ENCODE results near the gene RPL18.

RPL18 gene

GRCh38 chr19:48644839-48645619, 26.1 kb upstream of the RPL18 start:
- Histone ChIP-seq H3K27ac (ENCODE audit: low read depth, low read length) (peak overlapping the region; percentile 60), H3K9me3 (ENCODE audit: control insufficient read depth in 5 of 5, low read length in 5 of 5) (no peaks in the 10 kb centered on the region), H3K27me3 (ENCODE audit: control insufficient read depth in 5 of 5, insufficient read depth in 4 of 5, low read length in 5 of 5) (peaks cover 0 to 8% (median 0%) of the 10 kb centered on the region in 5 donors), H3K9ac (ENCODE audit: low read length in 5 of 5) (peak overlapping the region in 4 of 5 donors; percentile 26 to 68 (median 64)), H3K4me3 (ENCODE audit: low read depth in 1 of 5, low read length in 5 of 5) (peak overlapping the region in 4 of 5 donors; percentile 49 to 61 (median 57)), H3K36me3 (ENCODE audit: control insufficient read depth in 5 of 5, insufficient read depth in 5 of 5, low read length in 5 of 5) (no peaks in the 10 kb centered on the region), H3K4me1 (ENCODE audit: control insufficient read depth in 5 of 5, insufficient read depth in 5 of 5, low read length in 5 of 5) (peaks cover 1 to 20% (median 18%) of the 10 kb centered on the region in 5 donors)

GRCh38 chr19:48644355-48644754, 25.4 kb upstream of the RPL18 start:
- Histone ChIP-seq H3K4me3 (ENCODE audit: low read depth in 1 of 5, low read length in 5 of 5) (no peak overlapping the region), H3K9me3 (ENCODE audit: control insufficient read depth in 5 of 5, low read length in 5 of 5) (no peaks in the 10 kb centered on the region), H3K36me3 (ENCODE audit: control insufficient read depth in 5 of 5, insufficient read depth in 5 of 5, low read length in 5 of 5) (no peaks in the 10 kb centered on the region), H3K9ac (ENCODE audit: low read length in 5 of 5) (no peak overlapping the region), H3K4me1 (ENCODE audit: control insufficient read depth in 5 of 5, insufficient read depth in 5 of 5, low read length in 5 of 5) (peaks cover 1 to 26% (median 20%) of the 10 kb centered on the region in 5 donors), H3K27me3 (ENCODE audit: control insufficient read depth in 5 of 5, insufficient read depth in 4 of 5, low read length in 5 of 5) (peaks cover 0 to 8% (median 0%) of the 10 kb centered on the region in 5 donors), H3K27ac (ENCODE audit: low read depth, low read length) (no peak overlapping the region)

- Histone ChIP-seq H3K36me3 (ENCODE audit: control insufficient read depth in 5 of 5, insufficient read depth in 5 of 5, low read length in 5 of 5) (no peaks in the 10 kb centered on the region), H3K27me3 (ENCODE audit: control insufficient read depth in 5 of 5, insufficient read depth in 4 of 5, low read length in 5 of 5) (peaks cover 0 to 8% (median 0%) of the 10 kb centered on the region in 5 donors), H3K4me3 (ENCODE audit: low read depth in 1 of 5, low read length in 5 of 5) (no peak overlapping the region), H3K9ac (ENCODE audit: low read length in 5 of 5) (no peak overlapping the region), H3K9me3 (ENCODE audit: control insufficient read depth in 5 of 5, low read length in 5 of 5) (no peaks in the 10 kb centered on the region), H3K27ac (ENCODE audit: low read depth, low read length) (no peak overlapping the region), H3K4me1 (ENCODE audit: control insufficient read depth in 5 of 5, insufficient read depth in 5 of 5, low read length in 5 of 5) (peaks cover 10 to 35% (median 30%) of the 10 kb centered on the region in 5 donors)
Observed at GRCh38 chr19:48642862-48643261, 23.9 kb upstream of the RPL18 start.

GRCh38 chr19:48641850-48642249, 22.9 kb upstream of the RPL18 start:
- no peaks in the 10 kb centered on the region for H3K9me3 ChIP-seq (ENCODE audit: control insufficient read depth in 5 of 5, low read length in 5 of 5)
- H3K4me1 ChIP-seq (ENCODE audit: control insufficient read depth in 5 of 5, insufficient read depth in 5 of 5, low read length in 5 of 5) = peaks cover 10 to 39% (median 34%) of the 10 kb centered on the region in 5 donors
- no peak overlapping the region for H3K27ac ChIP-seq (ENCODE audit: low read depth, low read length)
- peaks cover 0 to 8% (median 0%) of the 10 kb centered on the region in 5 donors for H3K27me3 ChIP-seq (ENCODE audit: control insufficient read depth in 5 of 5, insufficient read depth in 4 of 5, low read length in 5 of 5)
- H3K4me3 ChIP-seq (ENCODE audit: low read depth in 1 of 5, low read length in 5 of 5) = no peak overlapping the region
- no peaks in the 10 kb centered on the region for H3K36me3 ChIP-seq (ENCODE audit: control insufficient read depth in 5 of 5, insufficient read depth in 5 of 5, low read length in 5 of 5)
- H3K9ac ChIP-seq (ENCODE audit: low read length in 5 of 5) = no peak overlapping the region

- no peak overlapping the region for H3K4me3 ChIP-seq (ENCODE audit: low read depth in 1 of 5, low read length in 5 of 5)
- H3K9ac ChIP-seq (ENCODE audit: low read length in 5 of 5) = no peak overlapping the region
- H3K9me3 ChIP-seq (ENCODE audit: control insufficient read depth in 5 of 5, low read length in 5 of 5) = no peaks in the 10 kb centered on the region
- no peaks in the 10 kb centered on the region for H3K27me3 ChIP-seq (ENCODE audit: control insufficient read depth in 5 of 5, insufficient read depth in 4 of 5, low read length in 5 of 5)
- H3K4me1 ChIP-seq (ENCODE audit: control insufficient read depth in 5 of 5, insufficient read depth in 5 of 5, low read length in 5 of 5) = peaks cover 10 to 37% (median 35%) of the 10 kb centered on the region in 5 donors
- H3K27ac ChIP-seq (ENCODE audit: low read depth, low read length) = no peak overlapping the region
- no peaks in the 10 kb centered on the region for H3K36me3 ChIP-seq (ENCODE audit: control insufficient read depth in 5 of 5, insufficient read depth in 5 of 5, low read length in 5 of 5)
Observed at GRCh38 chr19:48639483-48640375, 20.8 kb upstream of the RPL18 start.

- no peaks in the 10 kb centered on the region for H3K36me3 ChIP-seq (ENCODE audit: control insufficient read depth in 5 of 5, insufficient read depth in 5 of 5, low read length in 5 of 5)
- no peaks in the 10 kb centered on the region for H3K9me3 ChIP-seq (ENCODE audit: control insufficient read depth in 5 of 5, low read length in 5 of 5)
- H3K4me1 ChIP-seq (ENCODE audit: control insufficient read depth in 5 of 5, insufficient read depth in 5 of 5, low read length in 5 of 5) = peaks cover 13 to 45% (median 40%) of the 10 kb centered on the region in 5 donors
- peak overlapping the region in 2 of 5 donors; percentile 3 to 16 for H3K9ac ChIP-seq (ENCODE audit: low read length in 5 of 5)
- peak overlapping the region in 4 of 5 donors; percentile 61 to 90 (median 84) for H3K4me3 ChIP-seq (ENCODE audit: low read depth in 1 of 5, low read length in 5 of 5)
- H3K27me3 ChIP-seq (ENCODE audit: control insufficient read depth in 5 of 5, insufficient read depth in 4 of 5, low read length in 5 of 5) = no peaks in the 10 kb centered on the region
- no peak overlapping the region for H3K27ac ChIP-seq (ENCODE audit: low read depth, low read length)
Observed at GRCh38 chr19:48638831-48639381, 19.9 kb upstream of the RPL18 start.

- H3K9me3 ChIP-seq (ENCODE audit: control insufficient read depth in 5 of 5, low read length in 5 of 5) = no peaks in the 10 kb centered on the region
- H3K27ac ChIP-seq (ENCODE audit: low read depth, low read length) = peak overlapping the region; percentile 91
- peak overlapping the region; percentile 70 to 90 (median 83) for H3K4me3 ChIP-seq (ENCODE audit: low read depth in 1 of 5, low read length in 5 of 5)
- H3K4me1 ChIP-seq (ENCODE audit: control insufficient read depth in 5 of 5, insufficient read depth in 5 of 5, low read length in 5 of 5) = peaks cover 14 to 52% (median 47%) of the 10 kb centered on the region in 5 donors
- no peaks in the 10 kb centered on the region for H3K27me3 ChIP-seq (ENCODE audit: control insufficient read depth in 5 of 5, insufficient read depth in 4 of 5, low read length in 5 of 5)
- peak overlapping the region; percentile 59 to 84 (median 77) for H3K9ac ChIP-seq (ENCODE audit: low read length in 5 of 5)
- no peaks in the 10 kb centered on the region for H3K36me3 ChIP-seq (ENCODE audit: control insufficient read depth in 5 of 5, insufficient read depth in 5 of 5, low read length in 5 of 5)
Observed at GRCh38 chr19:48637948-48638830, 19.2 kb upstream of the RPL18 start.

GRCh38 chr19:48637449-48637947, 18.5 kb upstream of the RPL18 start:
- peak overlapping the region; percentile 80 to 94 (median 86) for H3K4me3 ChIP-seq (ENCODE audit: low read depth in 1 of 5, low read length in 5 of 5)
- peak overlapping the region; percentile 91 for H3K27ac ChIP-seq (ENCODE audit: low read depth, low read length)
- no peaks in the 10 kb centered on the region for H3K27me3 ChIP-seq (ENCODE audit: control insufficient read depth in 5 of 5, insufficient read depth in 4 of 5, low read length in 5 of 5)
- H3K36me3 ChIP-seq (ENCODE audit: control insufficient read depth in 5 of 5, insufficient read depth in 5 of 5, low read length in 5 of 5) = peaks cover 0 to 7% (median 4%) of the 10 kb centered on the region in 5 donors
- peak overlapping the region; percentile 59 to 84 (median 79) for H3K9ac ChIP-seq (ENCODE audit: low read length in 5 of 5)
- H3K9me3 ChIP-seq (ENCODE audit: control insufficient read depth in 5 of 5, low read length in 5 of 5) = no peaks in the 10 kb centered on the region
- H3K4me1 ChIP-seq (ENCODE audit: control insufficient read depth in 5 of 5, insufficient read depth in 5 of 5, low read length in 5 of 5) = peaks cover 16 to 59% (median 54%) of the 10 kb centered on the region in 5 donors
